Transverse colon (tissue), 4 donors: ENCODE data around the gene MSH4. TPM values are rescaled to one million over a fixed set of nuclear protein-coding genes. Genes with fewer than 3 reads are reported as not detected.
"Not testable (repeated sequence)": the region's sequence is repeated elsewhere in the genome, so short reads cannot be mapped to it uniquely, and the experiment has no call there.

ENCODE experiments used
- DNase-seq: peaks from one replicate; pipeline ENCODE4 v3.0.0-alpha.2; 2019
- H3K27ac ChIP-seq, 4 donors: fragments of 200-600 bp; sonication (generic); 2 replicates each; pipeline ENCODE4 v1.5.1; 2016 to 2018; ENCODE audit warnings: inconsistent platforms in 4 of 4
- H3K27me3 ChIP-seq: fragments of 200-600 bp; sonication (generic); 2 replicates; pipeline ENCODE4 v1.5.1; 2017; ENCODE audit warnings: inconsistent platforms
- H3K36me3 ChIP-seq, 4 donors: fragments of 200-600 bp; sonication (generic); 2 replicates each; pipeline ENCODE4 v1.5.1; 2017 to 2019; ENCODE audit warnings: inconsistent platforms in 4 of 4
- H3K4me1 ChIP-seq, 4 donors: fragments of 200-600 bp; sonication (generic); 2 replicates each; pipeline ENCODE4 v1.5.1; 2017 to 2020; ENCODE audit warnings: inconsistent platforms in 4 of 4
- H3K4me3 ChIP-seq, 4 donors: fragments of 200-600 bp; sonication (generic); 1 replicate in 1 of 4; 2 replicates in 3 of 4; pipeline versions ENCODE4 v1.5.1 to v1.6.1; 2017 to 2019; ENCODE audit warnings: inconsistent platforms in 4 of 4
- H3K9me3 ChIP-seq, 2 donors: fragments of 200-600 bp; sonication (generic); 2 replicates each; pipeline ENCODE4 v1.5.1; 2017 to 2019; ENCODE audit warnings: inconsistent platforms in 2 of 2
- CTCF ChIP-seq, 5 experiments: fragments of 200-600 bp in 3 of 5; fragments of 450-650 bp in 2 of 5; sonication (generic) in 3 of 5; IDR thresholded peaks; 1 replicate in 2 of 5; 2 replicates in 3 of 5; pipeline ENCODE4 v1.5.1; 2016 to 2017; ENCODE audit warnings: antibody characterized with exemption in 5 of 5, inconsistent platforms in 3 of 5, mild to moderate bottlenecking in 2 of 5, moderate library complexity in 1 of 5
- EP300 ChIP-seq: sonication (generic); formaldehyde crosslinking; IDR thresholded peaks from one replicate; pipeline ENCODE4 v1.6.1; 2017; ENCODE audit warnings: antibody characterized with exemption, low read depth
- POLR2A ChIP-seq: fragments of 450-650 bp; IDR thresholded peaks from one replicate; pipeline ENCODE4 v1.6.1; 2016; ENCODE audit warnings: antibody characterized with exemption, mild to moderate bottlenecking, moderate library complexity
- POLR2AphosphoS5 ChIP-seq, 3 donors: sonication (generic); formaldehyde crosslinking; IDR thresholded peaks; one replicate each; pipeline ENCODE4 v1.6.1; 2016; ENCODE audit warnings: antibody characterized with exemption in 3 of 3
- WGBS, 2 donors: methylation state at CpG; one replicate each; pipeline ENCODE4 v1.1.5; 2018; ENCODE audit warnings: low coverage in 1 of 2; 5-methylcytosine and 5-hydroxymethylcytosine counted together
- in situ Hi-C, 4 donors: fragments of 200-750 bp; cut with MboI; loops; one replicate each; pipeline versions ENCODE4 v1.15.0 to v1.15.1; 2017; ENCODE audit warnings: low sequenced_read_pairs in 3 of 4, low pct_ligation_motif_present in 1 of 4, low pct_unique_long_range_greater_than_20kb in 1 of 4
- intact Hi-C: fragments of 100-400 bp; cut with DNase I; formaldehyde crosslinking; loops from one replicate; pipeline ENCODE4 v1.15.1; 2023; ENCODE audit warnings: low total_unique reads
- total RNA-seq, 4 donors: library from RNA; depleted of rRNA; stranded (reverse); fragments of >200 nt; gene quantifications; one replicate each; pipeline ENCODE4 v1.1.0, GENCODE V29; 2016

Gene MSH4
- total RNA-seq, 4 donors from 2014 or later, result 0.20 to 0.48 TPM; not detected in 2

GRCh38 chr1:75932304-75932703 lies 135.6 kb downstream of the MSH4 start, which contains the start of gene ASB17:
ASB17 (minus strand) TSS chr1:75932404; CDS start chr1:75932291, 113 bp downstream.
- Histone ChIP-seq H3K36me3 (no peaks in the 10 kb centered on the region), H3K27ac (no peak within 1 kb of the TSS), H3K27me3 (no peaks in the 10 kb centered on the region), H3K4me1 (no peaks in the 10 kb centered on the region), H3K9me3 (no peaks in the 10 kb centered on the region), H3K4me3 (no peak within 1 kb of the TSS)
- intact Hi-C loops, result no loop called here
- DNase-seq, result no peak
- WGBS, 2 donors, result 70 to 96% methylated on average over 1 of the region's 1 CpG
- in situ Hi-C loops, result no loop called here
- no peak for TF ChIP-seq EP300
- no peak for TF ChIP-seq POLR2A
- TF ChIP-seq POLR2AphosphoS5 (IDR thresholded peaks at IDR 0.05), result no peak
- no peak for TF ChIP-seq CTCF (IDR thresholded peaks at IDR 0.05)

DNA sequence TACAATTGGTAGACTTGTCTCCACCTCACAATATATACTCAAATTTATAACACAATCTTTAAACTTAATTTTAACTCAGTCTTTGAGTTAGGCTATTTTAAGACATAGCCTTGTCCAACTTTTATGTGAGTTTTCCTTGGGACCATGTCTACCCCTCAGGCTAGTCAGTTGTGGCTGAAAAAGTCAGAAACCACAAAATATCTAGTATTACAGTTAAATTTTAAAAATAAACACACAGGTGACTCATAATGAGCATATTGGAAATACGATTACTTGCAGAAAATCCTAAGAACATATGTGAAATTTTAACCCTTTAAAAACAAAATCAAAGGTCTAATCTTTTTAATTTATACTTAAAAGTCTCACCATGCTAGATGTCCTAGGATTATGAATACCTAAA lies 140.4 kb downstream of the MSH4 start:
- Histone ChIP-seq H3K4me1 (no peaks in the 10 kb centered on the region), H3K9me3 (no peaks in the 10 kb centered on the region), H3K36me3 (no peaks in the 10 kb centered on the region), H3K4me3 (no peak overlapping the region), H3K27ac (no peak overlapping the region), H3K27me3 (no peaks in the 10 kb centered on the region)
- intact Hi-C loops (no loop called here), in situ Hi-C loops (no loop called here)
- TF ChIP-seq CTCF (IDR thresholded peaks at IDR 0.05) (no peak), POLR2AphosphoS5 (IDR thresholded peaks at IDR 0.05) (no peak), EP300 (no peak)
- no peak for DNase-seq
- 23 to 26% methylated on average over 1 of the region's 1 CpG for WGBS, 2 donors

DNA sequence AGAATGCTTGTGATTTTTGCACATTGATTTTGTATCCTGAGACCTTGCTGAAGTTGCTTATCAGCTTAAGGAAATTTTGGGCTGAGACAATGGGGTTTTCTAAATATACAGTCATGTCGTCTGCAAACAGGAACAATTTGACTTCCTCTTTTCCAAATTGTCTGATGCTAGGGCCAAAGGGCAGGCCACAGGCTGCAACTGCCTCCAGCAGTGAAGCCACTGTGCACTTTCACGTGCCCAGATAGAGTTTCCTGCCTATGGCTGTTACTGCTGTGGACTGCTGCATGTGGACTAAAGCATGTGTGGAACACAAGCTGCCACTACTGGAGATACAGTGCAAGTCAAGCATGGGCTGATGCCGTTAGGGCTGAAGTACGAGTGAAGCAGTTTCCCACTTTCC lies 146.4 kb downstream of the MSH4 start:
- H3K27ac ChIP-seq, H3K36me3 ChIP-seq, DNase-seq, intact Hi-C loops, H3K9me3 ChIP-seq, H3K27me3 ChIP-seq, H3K4me1 ChIP-seq, H3K4me3 ChIP-seq, in situ Hi-C loops: not testable (repeated sequence)
- WGBS, 2 donors, result 20 to 64% methylated on average over 1 to 4 of the region's 4 CpGs

DNA sequence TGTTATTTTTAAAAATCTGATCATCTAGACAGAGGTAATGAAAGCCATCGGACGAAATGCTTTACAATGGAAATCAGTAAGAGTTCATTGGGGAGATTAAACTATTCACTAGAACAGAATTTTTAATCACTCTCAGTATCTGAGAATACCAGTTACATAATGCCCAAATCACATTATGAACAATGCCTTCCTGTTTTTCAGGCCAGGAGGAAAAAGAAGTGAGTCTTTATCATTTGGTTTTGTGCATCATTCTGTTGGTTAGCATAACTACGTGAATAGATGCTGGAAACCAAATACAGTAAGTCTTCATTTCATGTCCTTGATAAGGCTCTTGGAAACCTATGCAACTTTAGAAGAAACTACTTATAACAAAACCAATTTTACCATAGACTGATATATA lies 153.5 kb downstream of the MSH4 start:
- in situ Hi-C loops, result no loop called here
- TF ChIP-seq CTCF (IDR thresholded peaks at IDR 0.05), result no peak
- TF ChIP-seq POLR2A, result no peak
- TF ChIP-seq POLR2AphosphoS5 (IDR thresholded peaks at IDR 0.05), result no peak
- TF ChIP-seq EP300, result no peak
- no peaks in the 10 kb centered on the region for H3K27me3 ChIP-seq
- no peak overlapping the region for H3K27ac ChIP-seq
- H3K4me1 ChIP-seq, result no peaks in the 10 kb centered on the region
- no peaks in the 10 kb centered on the region for H3K36me3 ChIP-seq
- no peaks in the 10 kb centered on the region for H3K9me3 ChIP-seq
- intact Hi-C loops, result no loop called here
- H3K4me3 ChIP-seq, result no peak overlapping the region
- 84 to 94% methylated on average over 3 of the region's 3 CpGs for WGBS, 2 donors
- DNase-seq, result no peak

- Histone ChIP-seq H3K9me3 (no peaks in the 10 kb centered on the region), H3K36me3 (no peaks in the 10 kb centered on the region), H3K4me1 (no peaks in the 10 kb centered on the region), H3K27me3 (no peaks in the 10 kb centered on the region), H3K27ac (no peak overlapping the region), H3K4me3 (no peak overlapping the region)
- intact Hi-C loops (no loop called here), in situ Hi-C loops (no loop called here)
- DNase-seq, result no peak
- 68 to 94% methylated on average over 1 of the region's 1 CpG for WGBS, 2 donors
- no peak for TF ChIP-seq POLR2AphosphoS5 (IDR thresholded peaks at IDR 0.05)
- TF ChIP-seq CTCF (IDR thresholded peaks at IDR 0.05), result no peak
- TF ChIP-seq POLR2A, result no peak
- no peak for TF ChIP-seq EP300
Observed at GRCh38 chr1:75952016-75952415, 155.3 kb downstream of the MSH4 start.
